AML-193 (cell line): ENCODE data around the gene CHRNA4.

Experiments
- DNase-seq, 2 experiments: peaks; one replicate each; lab custom pipeline; 2025; lab: John Stamatoyannopoulos, UW

Gene CHRNA4

DNA sequence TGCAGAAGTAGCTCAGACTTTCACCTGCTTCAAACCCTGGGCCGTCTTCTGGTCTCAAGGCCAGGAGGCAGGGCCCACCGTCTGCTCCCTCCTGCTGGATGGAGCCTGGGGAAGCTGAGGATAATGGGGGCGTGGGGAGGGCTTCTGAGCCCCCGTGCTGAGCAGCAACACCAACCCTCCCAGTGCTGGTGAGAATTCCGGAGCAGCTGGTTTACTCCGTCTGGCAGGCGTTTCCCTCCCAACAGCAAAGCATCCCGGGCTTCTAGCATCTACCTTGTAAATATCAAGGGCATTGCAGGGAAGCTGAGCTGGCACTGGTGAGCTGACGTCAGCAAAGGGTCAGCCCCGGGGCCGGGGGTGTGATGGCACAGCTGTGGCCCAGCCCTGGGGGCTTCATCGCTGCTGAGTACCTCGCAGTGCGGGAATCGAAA, 16.8 kb upstream of the CHRNA4 start:
- DNase-seq, result no peak

DNA sequence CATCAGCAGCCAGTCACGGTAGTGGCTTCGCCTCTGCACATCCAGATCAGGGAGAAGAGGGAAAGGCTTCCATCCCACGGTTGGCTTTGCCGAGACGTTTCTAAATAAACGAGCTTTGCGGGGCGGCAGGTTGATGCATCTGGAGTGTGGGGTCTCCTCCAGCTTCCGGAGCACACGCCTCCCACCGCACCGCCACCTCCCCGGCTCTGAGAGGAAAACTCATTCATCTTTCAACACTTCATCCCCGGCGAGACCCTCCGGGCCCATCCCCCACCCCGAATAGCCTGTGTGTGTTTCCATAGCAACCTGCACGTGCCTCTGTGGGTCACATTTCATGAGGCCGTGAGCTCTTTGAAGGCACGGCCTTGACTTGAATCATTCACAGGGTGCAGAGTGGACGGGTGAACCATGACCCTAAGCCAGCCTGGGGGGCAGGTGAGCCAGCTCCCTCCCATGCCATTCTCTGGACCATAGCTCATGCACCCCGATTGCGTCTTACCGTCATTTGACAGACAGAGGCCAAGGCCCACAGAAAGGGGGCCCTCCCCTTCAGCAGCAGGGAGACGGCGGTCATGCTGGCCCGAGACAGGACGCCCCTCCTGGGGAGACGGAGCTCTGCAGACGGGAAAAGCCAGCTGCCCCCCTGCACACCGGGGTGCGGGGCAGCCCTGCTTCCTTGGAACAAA, 16.2 kb upstream of the CHRNA4 start:
- no peak for DNase-seq

DNA sequence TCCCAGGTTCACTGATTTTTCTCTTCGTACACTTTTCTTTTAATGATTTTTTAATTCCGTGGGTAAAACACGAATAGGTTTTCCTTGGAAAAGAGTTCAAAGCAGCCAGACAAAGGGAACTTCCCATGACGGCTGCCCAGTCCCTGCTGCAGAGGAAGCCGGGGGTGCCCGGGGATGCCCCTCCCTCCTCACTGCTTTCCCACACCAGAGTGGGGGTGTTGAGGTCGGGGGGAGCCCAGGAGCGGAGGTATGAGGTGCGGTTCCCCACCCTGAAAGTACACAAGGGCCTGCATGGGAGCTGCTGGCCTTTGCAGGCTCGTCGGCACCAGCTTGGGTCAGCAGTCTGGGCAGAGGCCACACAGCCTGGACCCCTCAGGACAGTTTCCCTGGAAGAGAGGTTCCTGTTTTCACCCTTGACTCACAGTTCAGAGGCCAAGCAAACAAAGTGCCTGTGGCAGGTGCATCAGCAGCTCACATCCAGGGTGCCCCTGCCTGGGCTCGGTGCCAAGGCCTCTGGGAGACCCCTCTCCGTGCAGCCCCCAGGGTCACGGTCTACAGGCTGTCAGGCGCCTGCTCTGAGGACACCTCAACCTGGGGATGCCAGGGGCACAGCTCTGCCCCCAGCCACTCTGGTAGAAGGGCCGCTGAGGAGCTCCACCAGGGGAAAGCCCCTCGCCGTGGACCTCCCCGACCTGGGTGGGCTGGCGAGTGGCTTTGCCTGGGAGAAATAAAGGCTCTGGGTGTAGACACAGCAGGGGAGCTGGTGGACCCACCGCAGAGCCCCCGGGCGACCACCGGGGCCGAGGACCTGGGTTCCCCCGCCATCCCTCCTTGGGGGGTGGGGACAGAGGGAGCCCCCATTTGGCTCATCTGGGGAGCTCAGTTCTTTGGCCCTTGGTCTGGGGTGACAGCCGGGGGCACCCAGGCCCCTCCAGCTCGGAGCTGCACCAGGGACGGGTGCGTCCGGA, 15.4 kb upstream of the CHRNA4 start:
- no peak for DNase-seq

DNA sequence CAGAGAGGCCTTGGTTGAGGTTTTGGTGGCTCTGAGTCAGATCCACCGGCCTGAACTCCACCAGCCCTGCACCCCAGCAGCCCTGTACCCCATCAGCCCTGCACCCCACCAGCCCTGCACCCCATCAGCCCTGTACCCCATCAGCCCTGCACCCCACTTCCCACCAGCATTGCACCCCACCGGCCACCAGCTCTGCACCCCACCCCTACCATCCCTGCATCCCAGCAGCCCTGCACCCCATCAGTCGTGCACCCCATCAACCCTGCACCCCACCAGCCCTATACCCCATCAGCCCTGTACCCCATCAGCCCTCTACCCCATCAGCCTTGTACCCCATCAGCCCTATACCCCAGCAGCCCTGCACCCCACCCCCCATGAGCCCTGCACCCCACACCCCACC, 14.3 kb upstream of the CHRNA4 start:
- no peak for DNase-seq

DNA sequence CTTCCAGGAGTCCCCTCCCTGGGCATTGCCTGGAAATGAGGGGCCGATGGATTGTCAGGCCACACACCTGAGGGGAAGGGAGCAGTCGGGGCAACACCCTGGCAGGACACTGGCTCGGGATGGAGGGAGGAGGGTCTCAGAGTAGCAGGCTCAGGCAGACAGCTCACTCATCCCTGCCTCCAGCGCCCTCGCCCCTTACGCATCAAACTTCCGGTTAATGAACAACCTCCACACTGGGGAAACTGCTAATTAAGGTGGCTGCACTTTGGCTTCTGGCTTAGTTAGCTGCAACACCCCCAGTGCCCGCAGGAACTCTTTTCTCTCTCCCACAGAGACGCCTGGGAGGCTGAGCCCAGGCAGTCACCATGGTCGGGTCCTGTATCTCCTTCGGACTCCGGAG, 13.4 kb upstream of the CHRNA4 start:
- no peak for DNase-seq

DNA sequence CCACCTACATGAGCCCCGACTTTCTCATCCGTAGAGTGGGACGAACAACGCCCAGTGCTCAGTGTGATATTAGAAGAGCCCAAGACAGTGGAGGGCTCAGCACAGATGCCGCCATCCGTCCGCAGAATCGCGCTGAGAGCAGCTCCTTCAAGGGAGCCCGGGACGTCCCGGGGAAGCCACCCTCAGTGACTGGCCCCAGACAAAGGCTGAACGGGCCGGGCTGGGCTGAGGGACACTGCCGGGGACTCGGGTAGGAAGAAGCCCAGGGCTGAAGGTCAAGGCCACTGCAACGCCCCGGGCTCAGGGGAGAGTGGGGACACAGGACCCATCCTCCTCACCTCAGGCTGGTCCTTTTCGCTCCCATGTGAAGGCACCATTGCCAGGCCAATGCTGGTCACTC, 12.8 kb upstream of the CHRNA4 start:
- DNase-seq, result no peak

DNA sequence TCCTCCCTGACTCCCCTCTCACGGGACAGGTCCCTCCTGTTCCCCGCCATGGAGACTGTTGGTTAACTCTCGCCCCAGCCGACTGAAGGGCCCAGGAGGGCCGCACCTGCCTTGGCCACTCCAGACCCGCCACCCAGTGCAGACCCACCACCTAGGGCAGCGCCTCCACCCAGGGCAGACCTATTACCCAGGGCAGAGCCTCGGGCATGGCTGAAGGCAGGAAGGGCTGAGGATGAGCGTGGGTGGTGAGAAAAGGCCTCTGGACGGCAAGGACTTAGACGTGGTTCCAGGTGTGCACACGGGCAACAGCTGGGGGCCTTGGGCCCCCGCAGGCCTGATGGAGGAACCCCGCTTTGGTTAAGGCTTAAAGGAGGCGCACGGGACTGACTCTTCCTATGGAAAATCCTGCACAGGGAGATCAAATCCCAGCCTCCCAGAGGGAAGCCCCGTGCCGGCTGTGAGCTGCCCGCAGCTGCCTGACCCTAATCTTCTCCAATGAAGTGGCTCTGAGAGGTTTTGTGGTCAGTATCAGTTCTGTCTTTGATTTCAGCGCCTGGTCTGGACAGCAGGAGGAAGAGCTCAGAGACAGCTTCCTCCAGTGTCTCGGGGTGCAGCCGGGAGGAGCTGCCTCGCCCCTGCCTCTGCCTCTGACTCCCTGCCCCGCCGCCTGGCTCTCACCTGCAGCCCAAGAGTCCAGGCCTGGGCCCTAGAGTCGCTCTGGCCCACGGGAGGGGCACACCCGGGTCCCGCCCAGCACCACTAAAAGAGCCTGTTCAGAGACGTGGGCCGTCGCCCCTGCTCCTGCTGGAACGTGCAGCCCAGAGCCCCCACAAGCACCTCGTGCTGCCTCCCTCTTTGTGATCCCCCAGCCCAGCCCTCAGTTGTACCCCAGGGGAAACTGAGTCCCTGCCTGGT, 12.1 kb upstream of the CHRNA4 start:
- no peak for DNase-seq

DNA sequence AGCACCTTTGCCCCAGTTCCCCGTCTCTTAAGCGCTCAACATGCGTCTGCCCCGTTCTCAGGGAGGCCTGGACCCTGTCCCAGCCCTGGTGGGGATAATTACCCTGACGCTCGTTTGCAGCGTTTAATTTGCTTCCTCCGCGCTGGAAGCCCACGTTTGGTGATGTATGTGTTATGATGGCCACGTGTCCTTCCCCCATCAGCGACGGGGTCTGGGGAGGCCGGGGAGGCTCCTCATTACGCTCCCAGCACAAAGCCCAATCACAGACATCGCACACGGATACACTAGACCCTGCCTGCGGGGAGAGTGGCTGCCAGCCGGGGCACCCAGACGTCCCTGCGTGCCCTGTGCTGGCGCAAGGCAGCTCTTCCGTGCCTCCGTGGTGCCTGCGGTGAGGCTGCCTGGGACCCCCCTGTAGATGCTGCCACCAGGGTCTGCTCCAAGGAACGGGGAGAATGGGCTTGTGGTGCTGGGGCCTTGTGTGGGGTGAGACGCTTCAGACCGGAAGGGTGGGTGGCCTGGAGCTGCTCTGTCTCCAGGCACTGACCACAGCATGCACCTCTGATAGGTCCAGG, 10.2 kb upstream of the CHRNA4 start:
- no peak for DNase-seq

DNA sequence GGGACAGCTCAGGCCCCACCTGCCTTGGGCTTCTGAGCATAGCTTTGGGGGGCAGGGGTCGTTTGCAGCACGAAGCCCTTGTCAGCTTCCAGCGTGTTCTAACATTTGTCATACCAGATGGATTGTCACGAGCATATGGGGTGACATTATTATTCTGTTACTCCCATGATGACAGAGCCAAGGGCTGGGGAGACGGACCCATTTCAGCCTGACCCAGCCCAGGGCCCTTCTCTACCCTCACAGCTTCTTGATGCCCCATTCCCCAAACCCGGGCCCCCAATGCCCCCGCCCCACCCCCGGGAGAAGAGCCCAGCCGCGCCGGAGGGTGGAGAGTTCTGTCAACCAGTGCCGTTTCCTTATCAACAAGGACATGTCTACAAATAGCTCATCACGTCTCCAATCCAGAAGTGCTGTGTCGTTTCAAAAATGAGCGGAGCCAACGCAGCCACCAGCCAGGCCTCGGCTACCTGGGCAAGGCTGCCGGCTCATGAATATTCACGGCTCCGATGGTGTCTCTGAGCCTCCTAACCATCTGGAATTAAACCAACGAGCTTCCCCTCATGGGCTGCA, 9.6 kb upstream of the CHRNA4 start:
- DNase-seq, result no peak

DNA sequence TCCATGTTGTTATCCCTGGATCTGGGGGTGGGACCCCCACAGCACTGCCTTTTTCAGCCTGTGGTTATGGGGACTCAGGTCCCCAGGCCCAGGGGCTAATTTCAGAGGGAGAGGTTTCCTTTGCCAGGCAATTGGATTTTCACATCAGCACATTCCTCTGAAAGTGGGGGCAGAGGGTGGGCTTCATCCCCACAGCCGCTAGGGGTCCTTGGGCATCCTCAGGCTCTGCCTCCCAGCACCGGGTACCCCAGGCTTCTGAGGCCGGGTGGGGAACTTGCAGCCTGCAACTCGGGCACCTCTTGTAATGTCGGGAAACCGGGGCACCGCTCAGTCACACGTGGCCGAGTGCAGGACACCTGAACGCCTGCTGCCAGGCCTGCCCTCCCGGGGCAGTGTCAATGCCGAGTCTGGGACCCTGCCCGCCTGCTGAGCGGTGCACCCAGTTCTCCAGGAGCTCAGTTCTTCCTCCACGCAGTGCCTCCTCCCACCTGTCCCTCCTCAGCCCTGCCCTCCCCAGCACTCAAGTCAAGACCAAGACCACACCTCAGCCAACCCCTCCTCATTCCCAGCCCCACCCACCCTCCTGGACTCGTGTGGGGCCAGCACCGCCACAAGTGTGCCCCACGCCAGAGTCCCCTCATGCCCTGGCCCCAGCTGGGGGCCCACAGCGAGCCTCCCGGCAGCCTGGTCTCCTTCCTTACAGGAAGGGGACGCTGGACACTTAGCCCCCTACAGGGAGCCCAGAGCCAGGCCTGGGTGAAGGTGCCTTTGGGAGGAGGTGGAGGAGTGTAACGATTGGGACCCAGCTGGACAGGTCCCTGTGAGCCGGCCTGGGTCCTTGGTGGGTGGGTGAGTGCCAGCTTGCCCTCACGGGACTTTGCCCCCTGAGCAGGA, 8.8 kb upstream of the CHRNA4 start:
- no peak for DNase-seq

DNA sequence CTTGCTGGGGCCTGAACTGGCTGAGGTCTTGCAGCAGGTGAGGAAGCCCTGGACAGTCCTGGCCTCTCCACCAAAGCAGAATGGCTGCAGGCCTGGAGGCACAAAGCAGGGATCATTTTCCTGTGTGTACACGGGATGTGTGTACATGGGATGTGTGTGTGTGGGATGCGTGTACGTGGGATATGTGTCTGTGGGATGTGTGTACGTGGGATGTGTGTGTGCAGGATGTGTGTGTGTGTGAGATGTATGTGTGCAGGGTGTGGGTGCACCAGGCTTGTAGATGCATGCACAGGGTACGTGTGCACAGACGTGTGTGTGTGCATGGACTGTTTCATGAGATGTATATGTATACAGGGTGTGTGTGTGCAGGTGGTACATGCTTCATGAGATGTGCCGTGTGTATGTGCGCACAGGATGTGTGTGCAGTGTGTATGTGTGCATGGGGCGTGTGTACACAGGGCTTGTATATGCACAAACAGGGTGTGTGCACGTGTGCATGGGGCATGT, 7.9 kb upstream of the CHRNA4 start:
- no peak for DNase-seq

DNA sequence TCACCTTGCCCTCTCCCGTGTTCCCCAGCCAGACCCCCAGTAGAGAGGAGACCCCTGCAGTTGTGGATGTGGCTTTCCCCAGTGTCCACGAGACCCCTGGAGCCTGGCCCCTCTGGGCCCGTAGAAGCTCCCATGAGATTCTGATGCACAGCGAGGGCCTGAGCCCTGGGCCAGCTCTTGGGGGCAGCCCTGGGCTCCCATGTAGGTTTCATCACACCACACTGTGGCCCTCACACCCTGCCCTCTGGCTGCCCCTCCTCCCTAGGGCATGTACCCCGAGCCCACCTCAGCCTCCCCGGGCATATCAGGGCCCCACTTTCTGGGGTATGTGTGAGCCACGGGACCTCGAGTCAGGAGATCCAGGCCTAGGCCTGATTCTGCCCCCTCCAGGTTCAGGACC, 7.0 kb upstream of the CHRNA4 start:
- DNase-seq, result no peak

DNA sequence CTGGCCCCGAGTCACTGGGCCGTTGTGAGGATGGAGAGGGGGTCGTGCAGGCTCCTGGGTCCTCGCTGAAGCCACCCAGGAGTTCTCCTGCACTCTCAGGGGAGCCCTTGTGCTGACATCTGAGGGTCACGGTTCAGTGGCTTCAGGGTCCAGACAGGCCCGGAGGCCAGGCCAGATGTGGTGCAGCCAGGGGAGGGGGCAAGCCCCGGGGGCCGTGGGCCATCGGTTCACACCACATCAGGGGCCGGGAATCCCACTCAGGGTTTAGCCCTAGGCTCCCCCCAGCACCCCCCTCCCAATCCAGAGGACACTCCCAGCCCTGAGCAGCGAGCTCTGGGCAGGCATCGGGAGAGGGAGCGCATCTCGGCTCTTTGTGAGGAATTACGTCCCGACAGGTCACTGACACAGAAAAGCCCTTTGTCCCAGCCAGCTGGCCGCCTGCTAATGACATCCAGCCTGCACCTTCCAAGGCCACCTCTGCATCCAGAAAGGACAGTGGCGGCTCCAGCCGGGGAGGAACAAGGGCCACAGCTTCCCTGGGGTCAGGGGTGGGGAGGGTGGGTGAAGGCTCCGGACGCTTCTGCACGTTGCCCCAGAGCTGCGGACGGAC, 6.4 kb upstream of the CHRNA4 start:
- no peak for DNase-seq

DNA sequence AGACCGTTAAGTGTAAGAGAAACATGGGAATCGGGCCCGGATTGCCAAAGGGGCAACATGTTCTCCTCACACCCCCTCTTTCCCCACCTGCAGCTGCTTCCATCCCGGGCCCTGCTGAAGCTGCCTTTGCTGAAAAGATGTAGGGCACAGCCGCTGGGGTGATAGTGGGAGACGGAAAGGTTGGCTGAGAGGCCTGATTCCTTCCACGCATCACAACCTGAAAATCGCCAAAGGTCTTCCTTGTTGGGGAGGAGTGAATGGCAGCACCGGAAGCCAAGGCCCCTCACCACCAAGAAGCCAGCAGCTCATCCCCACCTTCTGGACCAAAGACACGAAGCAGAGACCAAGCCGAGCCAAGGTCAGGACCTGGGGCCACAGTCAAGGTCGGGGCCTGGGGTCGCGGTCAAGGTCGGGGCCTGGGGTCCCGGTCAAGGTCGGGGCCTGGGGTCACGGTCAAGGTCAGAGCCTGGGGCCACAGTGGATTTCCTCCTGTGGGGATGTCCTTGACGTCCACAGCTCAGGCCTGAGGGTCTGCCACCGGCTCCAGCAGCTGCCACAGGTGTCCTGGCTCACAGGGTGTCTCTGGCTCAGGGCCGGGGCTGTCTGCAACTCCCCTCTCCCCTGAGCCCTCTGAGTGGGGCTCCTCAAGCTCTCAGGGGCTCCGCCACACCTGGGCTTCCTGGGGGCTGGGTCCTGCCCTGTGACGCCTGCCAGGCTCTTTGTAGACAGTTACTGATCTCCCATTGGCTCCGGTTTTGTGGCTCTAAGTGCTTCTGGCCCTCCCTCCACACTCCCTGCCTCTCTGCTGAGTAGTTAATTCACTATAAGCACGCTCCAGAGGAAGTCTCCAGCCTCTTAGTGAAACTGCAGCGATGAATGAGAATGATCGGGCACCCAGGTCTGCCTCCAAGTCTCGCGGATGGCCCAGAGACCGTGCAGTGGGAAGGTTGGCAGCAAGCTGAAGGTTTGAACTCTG, 5.5 kb upstream of the CHRNA4 start:
- no peak for DNase-seq

DNA sequence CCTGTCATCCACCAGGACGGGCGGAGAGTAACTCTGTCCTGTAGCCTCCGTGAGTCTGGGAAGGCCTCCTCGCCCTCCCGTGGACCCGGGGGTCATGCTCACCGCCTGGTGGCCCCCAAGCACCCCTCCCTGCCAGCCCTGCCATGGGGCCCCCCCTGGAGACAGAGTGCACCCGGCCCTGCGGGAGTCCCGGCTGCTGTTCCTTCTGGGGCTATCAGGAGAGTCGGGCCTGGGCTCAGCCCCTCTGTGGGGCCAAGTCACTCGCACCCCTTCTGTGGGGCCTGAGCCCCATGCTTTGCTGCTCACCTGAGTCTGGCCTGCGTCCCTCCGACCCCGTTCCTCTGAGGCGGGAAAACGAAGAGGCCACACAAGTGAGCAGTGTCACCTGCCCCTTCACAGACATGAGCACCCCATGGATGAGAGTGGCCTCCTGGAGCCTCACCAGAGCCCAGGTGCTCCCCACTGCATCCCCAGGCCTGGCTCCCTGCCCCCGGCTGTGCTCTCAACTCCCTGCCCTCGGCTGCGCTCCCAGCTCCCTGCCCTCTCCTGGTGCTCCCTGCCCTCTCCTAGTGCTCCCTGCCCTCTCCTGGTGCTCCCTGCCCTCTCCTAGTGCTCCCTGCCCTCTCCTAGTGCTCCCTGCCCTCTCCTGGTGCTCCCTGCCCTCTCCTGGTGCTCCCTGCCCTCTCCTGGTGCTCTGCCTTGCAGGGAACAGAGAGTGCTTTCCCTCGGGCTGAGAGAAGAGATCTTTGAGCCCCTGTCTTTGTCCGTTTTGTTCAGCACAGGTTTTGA, 4.6 kb upstream of the CHRNA4 start:
- DNase-seq, result no peak

DNA sequence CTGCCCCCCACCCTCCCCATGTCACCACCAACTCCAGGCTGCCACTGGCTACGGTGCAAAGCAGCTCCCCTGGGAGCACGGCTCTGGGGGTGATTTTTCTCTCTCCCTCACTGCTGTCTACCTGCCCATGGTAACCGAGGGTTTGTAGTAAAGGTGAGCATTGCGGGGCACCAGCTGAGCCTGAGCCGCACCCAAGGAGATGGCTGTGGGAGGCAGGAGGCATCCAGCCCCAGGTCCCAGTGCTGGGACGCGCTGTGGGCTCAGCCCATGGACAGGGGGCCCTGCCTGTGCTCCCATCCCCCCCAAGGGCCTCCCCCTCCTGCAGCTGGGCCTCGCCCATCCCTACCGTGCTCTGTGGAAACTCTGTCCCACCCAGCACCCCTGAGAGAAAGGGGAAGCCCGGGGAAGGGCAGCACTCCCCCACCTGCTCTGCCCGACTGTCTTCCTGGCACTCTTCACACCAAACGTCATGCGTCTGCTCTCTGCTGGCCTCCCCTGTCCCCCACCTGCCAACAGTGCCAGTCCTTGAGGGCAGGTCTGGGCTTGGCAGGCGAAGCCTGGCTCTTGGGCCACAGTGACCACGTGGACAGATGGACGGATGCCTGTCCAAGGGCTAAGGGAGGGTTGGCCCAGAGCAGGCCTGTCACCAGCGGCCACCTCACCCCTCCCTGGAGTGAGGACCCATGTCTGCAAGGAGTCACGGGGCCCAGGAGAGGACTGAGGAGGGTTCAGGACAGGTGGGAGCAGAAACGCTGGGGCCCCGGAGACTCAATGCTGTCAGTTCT, 3.8 kb upstream of the CHRNA4 start:
- DNase-seq, result no peak

DNA sequence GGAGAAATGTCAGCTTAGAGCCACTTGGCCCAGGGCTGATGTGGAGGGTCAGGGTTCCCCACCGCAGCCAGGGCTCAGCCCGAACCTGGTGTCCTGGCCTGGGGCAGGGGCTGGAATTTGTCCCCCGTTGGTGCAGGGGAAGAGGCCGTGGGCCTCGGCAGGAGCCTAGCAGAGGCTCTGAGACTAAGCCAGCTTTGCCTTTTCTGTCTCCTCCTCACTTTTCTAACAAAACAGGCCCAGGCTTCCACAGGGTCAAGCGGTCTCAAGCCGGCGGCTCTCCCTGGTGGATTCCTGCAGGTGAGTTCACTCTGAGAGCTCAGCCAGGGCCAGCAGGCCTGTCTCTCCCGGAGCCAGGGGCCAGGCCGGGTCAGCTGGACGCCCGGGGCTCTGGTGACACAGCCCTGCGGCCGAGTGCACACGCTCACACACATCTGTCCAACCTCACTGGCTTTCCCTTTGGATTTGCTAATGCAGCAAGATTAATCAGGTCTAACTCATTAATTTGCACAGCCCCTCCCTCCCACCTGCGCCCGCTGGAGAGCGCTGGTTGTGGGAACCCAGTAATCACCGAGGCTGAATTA, 2.9 kb upstream of the CHRNA4 start:
- DNase-seq, result no peak
